H7 (cell line): ENCODE measurements around the gene MYF5. TPM values are rescaled to one million over a fixed set of nuclear protein-coding genes. Genes with fewer than 3 reads are reported as not detected.
"Not testable (repeated sequence)": the region's sequence is repeated elsewhere in the genome, so short reads cannot be mapped to it uniquely, and the experiment has no call there.

Experiments
- DNase-seq: peaks from one replicate; pipeline ENCODE4 v3.0.0; 2012
- H3K27me3 ChIP-seq: 2 replicates; pipeline ENCODE4 v1.6.0; 2011; ENCODE audit warnings: mild to moderate bottlenecking, low read length; ENCODE audit not compliant: control insufficient read depth, insufficient read depth
- H3K36me3 ChIP-seq: replicated peaks from 2 replicates; pipeline ENCODE4 v1.5.1; 2011; ENCODE audit warnings: low read length; ENCODE audit not compliant: control insufficient read depth, insufficient read depth
- H3K4me3 ChIP-seq: 2 replicates; pipeline ENCODE4 v1.5.1; 2011; ENCODE audit warnings: low read depth, mild to moderate bottlenecking, control low read depth, low read length, moderate library complexity; ENCODE audit not compliant: insufficient read depth
- total RNA-seq: library from RNA; depleted of rRNA; stranded (reverse); fragments of >200 nt; shearing (Covaris generic); gene quantifications from 2 replicates; pipeline ENCODE4 v1.2.3, GENCODE V29; 2014; rRNA removed

The MYF5 gene
- 0.11 TPM in 1 of 2 replicates, not detected in the other for total RNA-seq

GRCh38 chr12:80716696-80717469 lies at the start of gene MYF5:
Gene MYF5 (plus strand): TSS chr12:80716912. CDS start chr12:80717064, 152 bp downstream.
- H3K4me3 ChIP-seq, result no peak within 1 kb of the TSS

GRCh38 chr12:80670214-80670613 lies 46.5 kb upstream of the MYF5 start:
- no peak for DNase-seq
- Histone ChIP-seq H3K4me3 (no peak overlapping the region), H3K36me3 (no peaks in the 10 kb centered on the region), H3K27me3 (no peaks in the 10 kb centered on the region)

More at GRCh38 chr12:80716696-80717469, at the start of gene MYF5:
- peaks cover 45% of the 10 kb centered on the region; the same call in 1 of the 2 replicates for H3K27me3 ChIP-seq
- DNase-seq, result no peak
- no peaks in the 10 kb centered on the region for H3K36me3 ChIP-seq

DNA sequence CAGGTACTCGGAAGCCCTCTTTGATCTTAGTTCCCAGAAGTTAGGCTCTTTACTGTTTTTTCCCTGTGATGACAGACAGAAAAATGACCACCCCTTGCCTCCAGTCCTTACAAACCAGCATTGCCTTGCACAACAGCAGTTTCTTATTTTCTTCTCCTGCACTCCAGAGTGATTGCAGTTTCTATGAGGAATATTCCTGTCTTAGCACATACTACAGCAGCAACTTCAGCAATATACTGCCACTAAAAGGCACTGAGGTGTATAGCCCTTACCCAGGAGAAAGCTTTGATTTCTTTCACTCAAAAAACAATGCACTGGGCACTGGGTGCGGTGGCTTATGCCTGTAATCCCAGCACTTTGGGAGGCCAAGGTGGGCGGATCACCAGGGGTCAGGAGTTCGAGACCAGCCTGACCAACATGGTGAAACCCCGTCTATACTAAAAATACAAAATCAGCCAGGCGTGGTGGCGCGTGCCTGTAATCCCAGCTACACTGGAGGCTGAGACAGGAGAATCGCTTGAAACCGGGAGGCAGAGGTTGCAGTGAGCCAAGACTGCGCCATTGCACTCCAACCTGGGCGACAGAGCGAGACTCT lies 40.6 kb upstream of the MYF5 start:
- DNase-seq, H3K27me3 ChIP-seq, H3K4me3 ChIP-seq, H3K36me3 ChIP-seq: not testable (repeated sequence)

- DNase-seq, result no peak
- H3K27me3 ChIP-seq, result no peaks in the 10 kb centered on the region
- no peaks in the 10 kb centered on the region for H3K36me3 ChIP-seq
- H3K4me3 ChIP-seq, result no peak overlapping the region
Measured at GRCh38 chr12:80676856-80677255, 39.9 kb upstream of the MYF5 start.

- Histone ChIP-seq H3K36me3 (no peaks in the 10 kb centered on the region), H3K4me3 (no peak overlapping the region), H3K27me3 (no peaks in the 10 kb centered on the region)
- DNase-seq, result no peak
Measured at GRCh38 chr12:80677994-80678393, 38.7 kb upstream of the MYF5 start.

- no peak overlapping the region for H3K4me3 ChIP-seq
Measured at GRCh38 chr12:80679346-80680131, 37.2 kb upstream of the MYF5 start.

GRCh38 chr12:80681287-80681686 lies 35.4 kb upstream of the MYF5 start:
- H3K27me3 ChIP-seq, result no peaks in the 10 kb centered on the region
- no peaks in the 10 kb centered on the region for H3K36me3 ChIP-seq
- DNase-seq, result no peak
- no peak overlapping the region for H3K4me3 ChIP-seq

More at GRCh38 chr12:80679346-80680131, 37.2 kb upstream of the MYF5 start:
- no peaks in the 10 kb centered on the region for H3K27me3 ChIP-seq
- no peaks in the 10 kb centered on the region for H3K36me3 ChIP-seq
- no peak for DNase-seq

GRCh38 chr12:80681786-80682185 lies 34.9 kb upstream of the MYF5 start:
- no peak for DNase-seq
- Histone ChIP-seq H3K27me3 (no peaks in the 10 kb centered on the region), H3K36me3 (no peaks in the 10 kb centered on the region), H3K4me3 (no peak overlapping the region)

DNA sequence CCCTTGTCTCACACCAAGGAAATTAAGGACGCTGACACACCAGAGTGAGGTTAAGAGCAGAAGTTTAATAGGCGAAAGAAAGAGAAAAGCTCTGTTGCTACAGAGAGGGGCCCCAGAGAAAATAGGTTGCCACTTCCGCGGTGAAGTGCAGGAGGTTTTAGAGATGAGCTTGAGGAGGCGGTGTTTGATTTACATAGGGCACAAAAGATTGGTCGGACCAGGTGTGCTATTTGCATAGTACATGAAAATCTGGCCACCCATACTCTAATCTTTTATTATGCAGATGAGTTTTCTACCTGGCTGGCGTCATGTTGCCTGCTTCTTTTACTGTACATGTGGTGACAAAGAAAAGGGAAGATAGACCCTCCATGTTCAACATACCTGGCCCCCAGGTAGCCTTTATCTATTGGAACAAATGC lies 32.6 kb upstream of the MYF5 start:
- Histone ChIP-seq H3K36me3 (no peaks in the 10 kb centered on the region), H3K4me3 (no peak overlapping the region), H3K27me3 (no peaks in the 10 kb centered on the region)
- peak; percentile 9 for DNase-seq

GRCh38 chr12:80690090-80690489 lies 26.6 kb upstream of the MYF5 start:
- no peak for DNase-seq
- no peaks in the 10 kb centered on the region for H3K36me3 ChIP-seq
- H3K27me3 ChIP-seq, result no peaks in the 10 kb centered on the region
- no peak overlapping the region for H3K4me3 ChIP-seq

DNA sequence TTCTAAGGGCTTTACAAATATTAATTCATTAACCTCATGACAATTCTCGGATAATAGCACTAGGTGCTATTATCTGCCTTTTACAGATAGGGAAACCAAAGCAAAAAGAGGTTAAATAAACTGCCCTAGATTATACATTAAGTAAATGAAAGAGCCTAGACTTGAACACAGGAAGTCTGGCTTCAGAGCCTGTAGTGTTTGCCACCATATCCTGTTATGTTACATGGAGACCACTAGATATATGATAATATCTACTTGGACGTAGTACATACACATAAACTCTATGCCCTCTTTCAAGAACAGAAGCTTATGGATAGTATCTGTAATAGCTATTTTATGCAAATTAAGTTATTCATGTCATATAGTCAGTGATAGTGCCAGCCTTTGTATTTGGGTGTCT lies 26.2 kb upstream of the MYF5 start:
- Histone ChIP-seq H3K27me3 (no peaks in the 10 kb centered on the region), H3K4me3 (no peak overlapping the region), H3K36me3 (no peaks in the 10 kb centered on the region)
- no peak for DNase-seq

DNA sequence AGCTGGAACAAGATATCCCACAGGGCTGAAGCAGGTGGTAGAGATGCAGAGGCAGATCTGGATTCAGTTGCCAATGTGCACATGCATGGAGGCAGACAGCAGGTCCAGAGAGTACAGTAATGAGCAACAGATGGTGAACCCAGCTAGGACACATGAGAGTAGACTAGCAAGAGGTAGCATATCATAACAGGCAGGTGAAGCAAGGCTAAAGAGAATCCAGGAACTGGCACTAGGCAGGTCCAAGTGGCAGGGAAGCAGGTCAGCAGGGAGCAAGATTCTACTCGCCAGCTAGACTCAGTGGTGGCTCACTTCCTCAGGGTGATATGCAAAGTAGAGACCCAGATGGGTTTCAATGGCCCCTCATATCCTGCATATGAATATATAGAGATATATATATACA lies 24.6 kb upstream of the MYF5 start:
- Histone ChIP-seq H3K4me3 (no peak overlapping the region), H3K36me3 (no peaks in the 10 kb centered on the region), H3K27me3 (no peaks in the 10 kb centered on the region; the same call in 1 of the 2 replicates)
- no peak for DNase-seq

- no peak for DNase-seq
- Histone ChIP-seq H3K36me3 (no peaks in the 10 kb centered on the region), H3K4me3 (no peak overlapping the region), H3K27me3 (no peaks in the 10 kb centered on the region; the same call in 1 of the 2 replicates)
Measured at GRCh38 chr12:80697270-80697887, 19.3 kb upstream of the MYF5 start.

DNA sequence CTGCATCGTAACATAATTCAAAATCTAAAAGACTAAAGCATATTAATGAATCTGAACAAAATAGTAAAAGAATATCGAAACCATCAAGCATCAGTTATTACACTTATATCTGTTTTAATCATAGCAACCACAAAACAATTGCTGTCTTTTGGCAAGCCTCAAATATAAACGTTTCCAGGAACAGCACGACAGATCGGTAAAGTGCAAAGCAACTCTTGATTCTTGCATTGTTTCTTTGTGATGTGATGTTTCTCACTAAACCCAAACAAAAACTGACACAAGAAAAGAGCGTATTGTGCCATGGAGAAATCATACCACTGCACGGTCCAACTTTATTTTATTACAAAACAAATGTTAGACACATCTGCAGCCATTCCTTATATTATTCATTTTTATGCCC lies 18.5 kb upstream of the MYF5 start:
- DNase-seq, result no peak
- Histone ChIP-seq H3K36me3 (no peaks in the 10 kb centered on the region), H3K27me3 (no peaks in the 10 kb centered on the region; the same call in 1 of the 2 replicates), H3K4me3 (no peak overlapping the region)
